Activated naive CD4-positive, alpha-beta T cell (primary cell): ENCODE data around the gene ENO1.
"Not testable (repeated sequence)": the region's sequence is repeated elsewhere in the genome, so short reads cannot be mapped to it uniquely, and the experiment has no call there.

ENCODE experiments used
- DNase-seq, 4 experiments: peaks; one replicate each; lab custom pipeline; 2025; lab: John Stamatoyannopoulos, UW

ENO1 gene

DNA sequence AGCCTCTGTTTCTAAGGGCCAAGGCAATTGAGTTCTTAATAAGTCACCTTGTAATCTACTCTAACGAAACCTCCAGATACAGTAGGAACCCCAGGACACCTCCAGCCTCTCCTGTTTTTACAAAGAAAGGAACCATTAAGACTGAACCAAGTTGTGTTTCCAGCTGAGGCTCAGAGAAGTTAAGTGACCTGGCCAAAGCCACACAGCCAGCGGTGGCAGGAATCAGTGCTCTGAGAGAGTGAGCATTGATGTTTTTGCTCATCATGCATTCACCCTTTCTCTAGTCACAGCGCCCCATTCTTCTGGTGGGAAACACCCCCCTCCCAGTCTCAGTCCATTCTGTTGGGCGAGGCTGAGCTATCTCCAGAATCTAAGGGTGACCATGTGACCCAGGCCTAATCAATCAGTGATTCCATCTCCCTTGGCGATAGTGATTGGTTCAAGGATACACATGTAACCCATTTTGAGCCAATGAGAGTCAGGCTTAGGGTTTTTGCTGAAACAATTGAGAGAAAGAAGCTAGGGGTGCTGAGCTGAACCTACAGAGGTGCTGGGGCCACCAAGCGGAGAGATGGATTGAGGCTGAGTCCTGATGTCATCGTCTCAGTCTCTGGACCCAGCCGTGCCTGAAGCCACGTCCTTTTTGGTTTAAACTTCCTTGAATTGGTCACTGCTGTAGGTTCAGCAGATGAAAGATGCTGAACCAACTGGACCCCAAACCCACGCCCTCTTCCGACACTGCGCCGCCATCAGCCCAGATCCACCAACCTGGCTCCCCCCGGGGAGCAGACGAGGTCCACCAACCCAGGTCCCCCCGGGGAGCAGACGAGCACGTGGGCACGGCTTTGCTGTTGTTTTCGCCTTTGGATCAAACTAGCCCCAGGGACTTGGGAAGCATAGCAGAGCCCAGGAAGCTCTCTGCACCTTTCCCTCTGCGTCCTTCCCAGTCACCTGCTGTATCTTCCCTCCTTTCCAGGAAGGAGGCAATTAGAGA lies 33.1 kb downstream of the ENO1 start:
- no peak for DNase-seq

DNA sequence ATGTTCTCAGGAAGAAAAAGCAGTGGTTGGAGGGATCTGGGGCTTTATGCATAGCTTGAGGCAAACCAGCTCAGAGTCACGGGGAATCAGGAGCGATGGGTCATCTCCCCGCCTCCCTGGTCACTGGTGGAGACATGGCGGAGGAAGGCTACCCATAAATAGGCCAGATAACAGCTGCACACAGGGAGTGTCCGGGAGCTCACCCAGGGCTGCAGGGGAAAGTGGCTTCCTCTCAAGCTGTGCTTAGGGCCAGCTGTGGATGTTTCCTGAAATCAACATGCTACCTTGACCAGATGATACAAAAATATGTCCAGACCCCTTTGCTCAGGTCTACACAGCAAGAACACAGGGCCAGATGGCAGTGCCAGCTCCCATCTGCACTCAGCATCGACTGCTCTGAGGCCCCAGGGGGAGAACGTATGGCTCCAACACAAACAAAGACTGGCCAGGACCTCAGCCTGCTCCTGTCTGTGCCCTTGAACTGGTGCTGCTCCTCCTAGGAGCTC lies 33.9 kb downstream of the ENO1 start:
- no peak for DNase-seq

DNA sequence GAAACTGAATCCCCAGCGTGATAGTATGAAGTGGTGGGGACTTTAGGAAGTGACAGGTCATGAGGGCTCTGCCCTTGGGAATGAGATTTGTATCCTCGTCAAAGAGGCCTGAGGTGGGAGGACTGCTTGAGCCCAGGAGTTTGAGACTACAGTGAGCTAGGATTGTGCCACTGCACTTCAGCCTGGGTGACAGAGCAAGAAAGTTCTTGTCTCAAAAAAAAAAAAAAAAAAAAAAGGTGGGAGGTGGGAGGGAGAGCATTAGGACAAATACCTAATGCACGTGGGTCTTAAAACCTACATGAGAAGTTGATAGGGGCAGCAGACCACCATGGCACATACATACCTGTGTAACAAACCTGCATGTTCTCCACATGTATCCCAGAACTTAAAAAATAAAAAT lies 37.1 kb downstream of the ENO1 start:
- DNase-seq: no peak

DNA sequence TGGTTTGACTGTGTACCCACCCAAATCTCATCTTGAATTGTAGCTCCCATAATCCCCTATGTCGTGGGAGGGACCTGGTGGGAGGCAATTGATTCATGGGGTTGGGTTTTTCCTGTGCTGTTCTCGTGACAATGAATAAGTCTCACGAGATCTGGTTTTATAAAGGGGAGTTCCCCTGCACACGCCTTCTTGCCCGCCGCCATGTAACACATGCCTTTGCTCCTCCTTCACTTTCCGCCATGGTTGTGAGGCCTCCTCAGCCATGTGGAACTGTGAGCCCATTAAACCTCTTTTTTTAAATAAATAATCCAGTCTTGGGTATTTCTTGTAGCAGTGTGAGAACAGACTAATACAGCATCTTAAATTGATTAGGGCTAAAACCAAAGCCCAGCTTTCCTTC lies 38.5 kb downstream of the ENO1 start:
- no peak for DNase-seq

DNA sequence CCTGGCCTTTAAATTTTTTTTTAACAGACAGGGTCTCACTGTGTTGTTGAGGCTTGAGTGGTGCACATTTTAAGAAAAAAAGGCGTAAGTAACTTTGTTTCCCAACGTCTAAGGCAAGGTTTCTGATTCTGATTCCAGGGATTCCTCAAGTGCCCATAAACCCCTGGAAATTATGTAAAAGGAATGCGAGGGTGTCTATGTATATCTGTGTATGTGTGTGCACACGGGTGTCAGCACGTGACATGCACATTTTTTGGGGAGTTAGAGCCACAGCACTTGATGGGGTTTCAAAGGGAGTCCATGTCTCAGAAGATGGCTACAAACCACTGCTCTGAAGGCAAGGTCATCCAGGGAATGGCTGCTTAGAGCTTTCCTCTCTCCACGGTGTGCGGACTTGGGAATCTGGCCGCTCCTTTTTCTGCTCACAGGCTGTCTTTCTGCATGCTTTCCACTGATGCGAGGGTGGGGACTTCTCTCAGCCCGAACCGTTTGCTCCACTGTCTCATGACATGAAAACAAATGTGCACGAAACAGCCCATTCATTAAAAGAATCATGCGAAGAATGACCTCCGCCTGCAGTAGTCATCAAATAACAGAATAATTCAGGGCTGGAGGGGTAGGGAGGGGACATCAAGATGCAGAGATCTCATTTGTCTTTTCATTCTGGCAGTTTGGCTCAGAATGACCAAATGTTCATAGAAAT lies 42.4 kb downstream of the ENO1 start:
- no peak for DNase-seq

DNA sequence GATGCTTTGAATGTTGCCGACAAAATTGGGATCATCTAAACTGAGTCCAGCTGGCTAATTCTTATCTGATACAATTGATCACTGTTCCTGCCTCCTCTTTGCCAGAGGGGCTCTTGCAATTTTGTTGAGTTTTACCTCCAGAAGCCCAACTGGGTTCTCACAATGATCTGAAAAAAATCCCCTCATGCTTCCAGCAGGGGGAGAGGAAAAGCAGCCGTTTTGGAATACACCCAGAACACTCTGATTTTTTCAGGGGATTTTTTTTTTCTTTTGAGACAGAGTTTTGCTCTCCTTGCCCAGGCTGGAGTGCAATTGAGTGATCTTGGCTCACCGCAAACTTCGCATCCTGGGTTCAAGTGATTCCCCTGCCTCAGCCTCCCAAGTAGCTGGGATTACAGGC lies 47.1 kb downstream of the ENO1 start:
- no peak for DNase-seq

DNA sequence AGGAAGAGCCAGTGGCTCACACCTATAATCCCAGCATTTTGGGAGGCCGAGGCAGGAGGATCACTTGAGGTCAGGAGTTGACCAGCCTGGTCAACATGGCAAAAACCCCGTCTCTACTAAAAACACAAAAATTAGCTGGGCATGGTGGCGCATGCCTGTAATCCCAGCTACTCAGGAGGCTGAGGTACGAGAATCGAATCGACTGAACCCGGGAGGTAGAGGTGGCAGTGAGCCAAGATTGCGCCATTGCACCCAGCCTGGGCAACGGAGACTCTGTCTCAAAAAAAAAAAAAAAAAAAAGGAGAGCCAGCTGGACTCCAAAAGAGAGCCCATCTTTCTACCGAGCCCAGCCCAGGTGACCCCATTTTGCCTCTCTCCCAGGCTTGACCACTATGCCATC lies 47.8 kb downstream of the ENO1 start:
- not testable (repeated sequence) for DNase-seq

DNA sequence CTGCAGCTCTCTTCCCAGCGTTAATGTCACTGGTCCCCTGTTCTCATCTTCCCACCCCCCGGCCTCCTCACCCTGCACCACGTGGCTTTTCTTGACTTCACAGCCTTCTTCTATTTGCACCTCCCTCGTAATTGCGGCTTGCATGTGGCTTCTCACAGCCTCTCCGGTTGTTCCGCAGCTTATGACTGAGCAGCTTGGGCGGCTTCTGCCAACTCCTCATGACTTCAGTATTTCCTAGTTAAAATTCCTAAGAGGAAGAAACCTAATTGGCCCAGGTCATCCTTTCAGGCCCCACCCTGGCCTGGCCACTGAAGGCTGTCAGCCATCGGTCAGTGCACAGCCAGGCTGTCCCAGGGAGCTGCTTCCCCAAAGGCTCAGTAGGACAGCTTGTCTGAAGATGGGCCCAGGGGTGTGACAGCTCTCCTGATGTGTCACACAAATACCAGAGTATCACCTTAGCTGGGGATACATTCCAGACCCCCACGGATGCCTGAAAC lies 52.5 kb downstream of the ENO1 start:
- no peak for DNase-seq

DNA sequence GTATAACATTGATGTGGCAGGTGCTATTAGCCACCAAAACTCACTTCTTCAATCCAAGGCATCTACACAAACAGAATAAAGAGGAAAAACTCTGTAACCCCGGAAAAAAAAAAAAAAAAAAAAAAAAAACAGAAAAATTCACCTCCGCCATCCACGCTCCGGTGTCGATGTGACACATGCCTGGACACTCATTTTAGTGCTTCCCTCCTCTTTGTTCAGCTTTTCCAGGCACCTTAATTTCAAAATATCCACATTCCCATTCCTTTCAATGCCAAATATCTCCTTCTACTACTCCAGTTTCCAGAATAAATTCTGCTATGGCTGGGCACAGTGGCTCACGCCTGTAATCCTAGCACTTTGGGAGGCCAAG lies 55.2 kb downstream of the ENO1 start:
- DNase-seq: no peak

DNA sequence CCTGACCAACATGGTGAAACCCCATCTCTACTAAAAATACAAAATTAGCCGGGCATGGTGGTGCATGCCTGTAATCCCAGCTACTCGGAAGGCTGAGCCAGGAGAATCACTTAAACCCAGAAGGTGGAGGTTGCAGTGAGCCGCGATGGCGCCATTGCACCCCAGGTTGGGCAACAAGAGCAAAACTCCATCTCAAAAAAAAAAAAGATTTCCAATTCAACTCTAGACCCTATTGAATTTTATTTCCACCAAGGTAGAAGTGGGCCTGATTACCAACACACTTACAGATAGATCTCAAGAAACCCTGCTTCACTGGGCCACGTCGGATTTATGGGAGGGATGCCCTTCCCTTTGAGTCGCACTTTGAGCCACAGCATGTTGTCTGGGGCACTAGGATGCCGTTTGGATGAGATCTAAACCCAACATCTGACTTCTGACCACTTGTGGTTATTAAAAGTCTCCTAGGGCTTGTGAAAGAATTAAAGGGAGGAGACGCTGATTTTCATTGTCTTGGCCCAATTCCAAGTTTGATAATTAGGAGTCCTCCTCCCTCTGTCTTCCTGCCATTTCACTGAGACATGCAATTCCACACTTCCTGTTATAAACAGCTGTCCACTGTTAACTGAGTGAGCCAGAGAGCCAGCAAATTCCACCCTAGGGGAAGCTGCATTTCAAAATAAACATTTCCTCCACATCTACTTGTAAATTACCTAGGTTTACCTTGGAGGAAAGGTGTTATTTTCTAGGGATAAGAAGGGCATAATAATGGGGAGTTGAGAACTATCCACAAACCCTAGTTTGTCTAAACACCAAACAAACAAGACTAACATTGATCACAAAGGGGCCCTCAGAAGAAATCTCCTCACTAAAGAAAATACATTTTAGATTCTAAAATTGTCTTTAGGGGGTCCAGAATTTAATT lies 55.9 kb downstream of the ENO1 start:
- no peak for DNase-seq

DNA sequence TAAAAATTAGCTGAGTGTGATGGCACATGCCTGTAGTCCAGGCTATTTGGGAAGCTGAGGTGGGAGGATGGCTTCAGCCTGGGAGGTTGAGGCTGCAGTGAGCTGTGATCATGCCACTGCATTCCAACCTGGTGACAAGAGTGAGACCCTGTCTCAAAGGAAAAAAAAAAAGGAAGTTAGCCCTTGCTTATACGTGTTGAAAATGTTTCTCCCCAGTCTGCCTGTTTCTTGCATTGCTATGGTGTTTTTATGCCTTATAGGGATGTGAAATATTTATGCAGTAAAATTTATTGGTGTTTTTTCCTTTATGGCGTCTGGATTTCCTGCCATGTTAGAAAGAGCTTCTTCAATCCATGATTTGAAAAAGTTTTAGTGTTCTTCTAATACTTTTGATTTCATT lies 57.4 kb downstream of the ENO1 start:
- DNase-seq: no peak

DNA sequence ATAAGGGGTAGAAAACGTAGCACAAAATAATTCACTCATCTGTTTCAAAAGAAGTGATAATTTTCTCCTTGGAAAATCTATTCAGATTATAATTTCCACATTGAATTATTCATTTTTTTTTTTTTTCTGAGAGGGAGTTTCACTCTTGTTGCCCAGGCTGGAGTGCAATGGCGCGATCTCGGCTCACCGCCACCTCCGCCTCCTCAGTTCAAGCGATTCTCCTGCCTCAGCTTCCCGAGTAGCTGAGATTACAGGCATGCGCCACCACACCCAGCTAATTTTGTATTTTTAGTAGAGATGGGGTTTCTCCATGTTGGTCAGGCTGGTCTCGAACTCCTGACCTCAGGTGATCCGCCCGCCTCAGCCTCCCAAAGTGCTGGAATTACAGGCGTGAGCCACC lies 59.7 kb downstream of the ENO1 start:
- DNase-seq: not testable (repeated sequence)

DNA sequence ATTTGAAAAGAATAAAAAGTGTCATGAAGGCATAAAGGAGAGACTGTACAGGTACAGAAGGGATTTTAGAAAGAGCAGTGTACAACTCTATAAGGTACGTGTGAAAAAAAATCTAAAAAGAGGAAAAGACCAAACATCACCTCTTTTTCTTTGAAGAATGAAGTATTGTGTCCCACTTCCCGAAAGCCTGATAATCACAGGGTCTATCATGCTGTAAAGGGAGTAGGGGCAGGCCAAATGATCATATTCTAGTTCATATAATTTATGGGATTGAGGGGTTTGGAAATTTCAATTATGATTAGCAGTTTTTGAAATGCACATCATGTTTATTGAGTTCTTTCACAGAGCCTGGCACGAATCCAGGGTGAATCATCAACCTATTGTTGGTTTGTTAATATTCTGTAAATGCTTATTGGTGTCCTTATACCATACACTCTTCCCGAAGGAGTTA lies 60.1 kb downstream of the ENO1 start:
- DNase-seq: no peak

DNA sequence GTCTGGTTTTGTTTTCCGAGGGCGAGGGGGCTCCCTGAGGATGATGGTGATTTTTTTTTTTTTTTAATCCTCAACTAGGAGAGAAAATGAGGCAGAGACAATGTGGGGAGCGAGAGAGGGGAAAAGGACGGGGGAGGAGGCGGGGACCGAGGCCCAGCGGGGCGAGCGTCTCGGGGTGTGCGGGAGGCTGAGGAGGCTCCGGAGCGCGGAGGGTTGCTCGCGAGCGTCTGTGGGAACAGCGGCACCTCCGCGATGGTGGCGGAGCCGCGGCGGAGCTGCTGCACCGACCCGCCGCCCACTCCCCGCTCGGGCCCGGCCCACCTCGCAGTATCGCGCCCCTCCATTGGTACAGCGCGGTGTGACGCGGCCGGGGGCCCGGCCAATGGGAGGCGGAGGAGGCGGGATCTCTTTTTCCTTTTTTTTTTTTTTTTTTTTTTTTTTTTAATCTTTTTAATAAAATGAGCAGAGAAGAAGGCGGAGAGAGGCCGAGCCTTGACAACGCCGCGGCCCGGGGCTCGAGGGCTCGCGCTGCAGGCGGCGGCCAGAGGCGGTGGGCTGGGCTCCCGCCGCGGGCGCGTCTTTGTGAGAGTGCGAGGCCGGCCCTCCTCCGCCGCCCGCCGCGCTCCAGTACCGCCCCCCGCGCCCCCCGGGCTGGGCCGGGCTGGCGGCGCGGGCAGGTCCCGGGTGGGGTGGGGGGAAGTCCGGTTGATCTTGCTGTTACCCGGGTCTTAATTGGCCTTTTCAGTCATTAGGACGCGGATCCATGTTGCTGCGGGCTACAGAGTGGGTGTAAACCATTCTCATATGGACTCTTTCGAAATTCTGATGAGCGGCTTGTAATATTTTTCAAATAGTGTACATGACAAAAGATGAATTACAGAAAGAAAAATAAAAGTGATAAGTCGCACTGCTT lies 60.8 kb downstream of the ENO1 start, which contains the start of gene RERE:
Gene RERE, minus strand, starts transcription at position 229 of the 913 bp plus-strand sequence.
- DNase-seq: peak; percentile 91 to 96 (median 93)

DNA sequence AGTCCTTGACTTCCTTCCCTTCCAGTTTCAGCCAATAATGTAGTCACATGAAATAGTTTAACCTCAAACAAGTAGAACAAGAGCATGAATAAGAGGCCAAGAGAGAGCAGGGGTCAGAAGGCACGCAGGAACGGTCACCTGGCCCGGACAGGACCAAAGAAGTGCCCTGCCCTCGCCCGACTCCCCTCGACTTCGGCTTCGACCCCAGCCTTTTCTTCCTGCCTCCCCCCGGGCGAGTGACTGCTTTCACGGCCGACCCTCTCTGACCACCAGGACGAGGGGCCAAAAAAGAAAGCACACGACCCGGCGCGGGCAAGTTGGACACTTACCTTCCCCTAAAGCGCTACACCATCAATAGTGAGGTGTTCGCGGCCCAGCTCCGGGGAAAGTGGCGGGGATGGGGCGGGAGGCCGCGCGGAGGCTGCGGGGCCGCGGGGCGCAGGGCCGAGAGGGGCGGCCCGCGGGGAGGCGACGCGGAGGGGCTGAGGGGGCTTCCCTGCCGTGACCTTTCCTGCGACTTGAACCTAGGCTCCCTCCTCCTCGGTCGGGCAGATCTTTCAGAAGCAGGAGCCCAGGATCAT lies 61.6 kb downstream of the ENO1 start:
- DNase-seq: peak in 1 of 4 experiments; percentile 14

DNA sequence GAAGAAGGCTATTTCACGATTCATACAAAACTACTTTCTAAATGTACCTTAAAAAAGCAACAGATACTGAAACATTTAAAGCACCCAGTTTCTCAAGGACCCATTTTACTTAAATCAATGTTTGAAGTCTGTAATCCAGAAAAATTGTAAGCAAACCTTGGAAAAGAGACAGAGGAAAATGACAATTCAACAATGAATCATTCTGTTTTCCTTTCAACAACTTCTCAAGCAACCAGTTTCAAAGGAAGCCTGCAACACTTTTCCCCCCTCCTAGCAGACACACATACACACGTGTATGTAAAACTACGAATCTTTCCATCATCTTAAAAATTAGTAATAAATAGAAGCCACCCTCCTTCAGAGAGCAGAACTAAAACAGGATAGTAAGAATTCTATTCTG lies 62.2 kb downstream of the ENO1 start:
- DNase-seq: no peak

DNA sequence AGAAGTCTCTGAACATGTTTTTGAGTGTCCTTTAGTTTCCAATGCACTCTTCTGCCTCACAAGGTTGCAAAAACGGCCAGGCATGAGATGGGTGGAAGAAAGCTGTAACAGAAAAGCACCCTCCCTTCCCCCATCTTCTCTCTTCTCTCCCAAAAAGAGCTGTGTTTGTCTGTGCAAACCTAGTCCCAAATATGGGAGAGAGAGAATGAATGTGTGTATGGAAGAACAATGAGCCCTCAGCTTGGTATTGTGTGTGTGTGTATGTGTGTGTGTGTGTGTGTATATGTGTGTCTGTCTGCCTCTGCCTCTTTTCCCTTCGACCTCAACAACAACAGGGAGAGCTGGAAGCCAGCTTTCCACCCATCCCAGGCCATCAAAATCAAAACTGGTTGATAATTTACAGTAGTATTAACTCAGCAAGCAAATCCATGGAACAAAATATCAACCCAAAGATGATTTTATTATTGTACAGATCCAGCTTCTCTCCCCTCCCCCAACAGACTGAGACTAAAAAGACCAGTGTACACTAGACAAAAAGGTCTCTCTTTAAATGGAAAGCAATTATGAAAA lies 62.8 kb downstream of the ENO1 start:
- DNase-seq: no peak

DNA sequence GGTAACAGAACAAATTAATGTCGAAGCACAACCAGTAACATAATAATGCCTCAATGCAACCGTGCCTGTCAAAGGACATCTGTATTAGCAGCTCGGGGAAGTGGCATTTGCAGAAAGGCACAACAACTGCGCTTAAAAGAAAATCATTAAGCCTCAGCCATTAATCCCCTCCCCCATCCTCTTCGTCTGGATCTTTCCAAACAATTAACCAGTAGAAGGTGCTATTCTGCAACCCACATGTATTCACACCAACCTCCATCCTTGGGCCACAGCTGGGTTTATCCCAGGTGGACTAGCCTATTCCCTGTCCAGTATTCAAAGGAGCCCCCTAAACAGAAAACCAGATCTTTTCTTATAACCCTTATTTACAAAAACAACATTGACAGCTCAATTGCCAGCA lies 63.6 kb downstream of the ENO1 start:
- DNase-seq: no peak

DNA sequence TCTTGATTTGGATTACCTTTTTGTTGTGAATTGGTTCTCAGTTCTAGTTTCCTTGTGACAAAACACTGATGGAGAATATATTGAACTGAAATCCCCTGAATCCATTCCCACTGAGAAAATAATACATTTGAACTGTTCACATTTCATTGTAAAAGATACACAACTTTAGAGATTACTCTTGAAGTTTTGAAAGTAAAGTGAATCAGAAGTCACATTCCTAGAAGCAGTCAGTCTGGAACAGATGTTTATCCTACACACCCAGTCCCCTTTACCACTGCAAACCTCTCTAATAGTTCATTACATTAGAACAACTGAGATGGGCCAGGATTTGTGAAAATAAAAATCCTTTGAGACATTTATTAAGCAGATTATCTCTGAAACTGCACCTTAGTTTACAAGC lies 64.5 kb downstream of the ENO1 start:
- DNase-seq: no peak
